ENCODE measurements around the gene GTF2H2. TPM values are rescaled to one million over a fixed set of nuclear protein-coding genes. Genes with fewer than 3 reads are reported as not detected.
"Not testable (repeated sequence)": the region's sequence is repeated elsewhere in the genome, so short reads cannot be mapped to it uniquely, and the experiment has no call there.

GTF2H2 gene
- 24.5 and 29.6 TPM in 2 replicates for total RNA-seq
- long read RNA-seq, full-length matches to known transcripts, result 15 of 109 reads
- long read RNA-seq, partial matches to known transcripts, result 11 of 109 reads
- long read RNA-seq, other reads (novel, unspliced or antisense), result 83 of 109 reads

DNA sequence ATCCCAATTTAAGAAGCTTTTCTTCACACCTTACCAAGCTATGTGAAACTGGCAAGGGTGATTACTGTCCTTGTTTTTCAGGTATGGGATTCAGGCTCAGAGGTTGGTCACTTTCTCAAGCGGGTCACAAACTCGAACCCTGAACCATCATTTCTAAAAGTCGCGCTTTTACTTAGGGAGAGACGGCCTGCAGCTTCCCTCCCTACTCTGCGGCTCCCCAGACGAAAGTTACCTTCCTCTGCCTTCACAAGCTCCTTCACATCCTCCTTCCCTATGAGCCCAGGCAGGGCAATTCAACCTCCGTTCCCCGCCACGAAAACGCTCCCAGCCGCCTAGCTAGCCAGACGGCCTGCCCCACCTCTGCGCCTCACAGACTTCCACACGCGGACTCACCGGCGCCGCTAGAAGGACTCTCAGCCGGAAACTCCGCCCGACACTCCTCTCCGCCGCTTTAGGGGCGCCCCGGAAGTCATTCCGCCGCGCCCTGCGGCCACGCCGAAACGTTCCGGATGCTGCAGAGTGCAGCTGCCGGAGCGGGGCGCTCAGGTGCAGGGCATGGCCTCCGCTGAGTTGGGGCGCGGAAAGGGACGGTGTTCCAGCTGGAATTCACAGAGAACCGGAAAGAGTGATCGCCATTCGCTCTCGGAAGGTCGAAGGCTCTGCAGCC lies at the start of gene GTF2H2:
Gene GTF2H2 (minus strand): TSS at position 415 of the 667 bp plus-strand sequence. CDS start 4,913 bp downstream, outside the sequence.
- H3K27me3 Mint-ChIP-seq (ENCODE audit: unreplicated experiment), result not testable (repeated sequence)

DNA sequence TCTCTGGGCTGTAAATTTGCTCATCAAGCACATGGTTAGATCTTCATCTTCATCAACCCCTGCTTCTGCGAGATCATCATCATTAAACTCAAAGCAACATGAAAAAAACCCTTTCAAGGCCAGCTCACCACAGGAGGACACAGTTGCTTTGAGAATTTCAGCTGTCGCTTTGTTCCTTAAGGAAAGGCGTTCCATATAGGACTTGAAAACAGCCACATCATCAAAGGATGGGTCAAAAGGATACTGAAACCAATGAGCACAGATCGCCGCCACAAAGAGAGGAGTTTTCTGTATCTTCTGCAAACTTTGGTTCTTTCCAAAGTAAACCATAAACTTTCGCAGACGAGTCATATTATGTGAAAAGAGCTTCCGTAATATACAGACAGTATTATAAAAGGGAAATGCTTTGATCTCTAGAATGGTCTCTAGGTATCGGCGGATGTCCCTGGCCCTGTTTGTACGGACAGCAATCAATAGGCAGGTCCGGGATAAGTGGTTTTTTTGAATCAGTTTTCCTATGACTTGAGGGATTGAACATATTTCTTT lies 42.3 kb upstream of the GTF2H2 start:
- H3K27me3 Mint-ChIP-seq (ENCODE audit: unreplicated experiment); H3K9me3 Mint-ChIP-seq (ENCODE audit: unreplicated experiment); H3K4me1 Mint-ChIP-seq (ENCODE audit: unreplicated experiment); DNase-seq (ENCODE audit: extremely low spot score, unreplicated experiment); H3K4me3 Mint-ChIP-seq (ENCODE audit: unreplicated experiment); H3K27ac Mint-ChIP-seq (ENCODE audit: unreplicated experiment); H3K36me3 Mint-ChIP-seq (ENCODE audit: unreplicated experiment): not testable (repeated sequence)

More for the DNA sequence above, at the start of gene GTF2H2:
- not testable (repeated sequence) for H3K4me1 Mint-ChIP-seq (ENCODE audit: unreplicated experiment); H3K27ac Mint-ChIP-seq (ENCODE audit: unreplicated experiment); H3K9me3 Mint-ChIP-seq (ENCODE audit: unreplicated experiment); DNase-seq (ENCODE audit: extremely low spot score, unreplicated experiment); H3K4me3 Mint-ChIP-seq (ENCODE audit: unreplicated experiment); H3K36me3 Mint-ChIP-seq (ENCODE audit: unreplicated experiment)

DNA sequence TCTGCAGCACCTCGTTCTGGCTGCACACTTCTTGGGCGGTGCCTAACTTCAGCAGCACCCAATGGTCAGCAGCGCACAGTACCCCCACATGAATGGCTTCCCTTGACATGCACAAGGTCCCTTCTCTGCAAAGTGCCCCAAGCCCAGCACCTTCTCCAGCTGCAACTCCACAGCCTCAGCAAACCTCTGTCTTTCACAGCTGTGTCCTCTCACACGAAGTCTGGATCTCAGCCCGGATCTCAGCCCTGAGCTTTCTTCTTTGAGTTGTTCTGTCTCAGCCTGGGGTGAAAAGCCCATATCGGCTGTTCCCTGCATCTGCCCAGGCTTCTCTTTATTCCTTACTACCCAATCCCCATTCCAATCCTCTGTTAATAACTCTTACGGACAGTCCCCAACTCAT lies 32.5 kb upstream of the GTF2H2 start:
- H3K4me3 Mint-ChIP-seq (ENCODE audit: unreplicated experiment); H3K9me3 Mint-ChIP-seq (ENCODE audit: unreplicated experiment); DNase-seq (ENCODE audit: extremely low spot score, unreplicated experiment); H3K4me1 Mint-ChIP-seq (ENCODE audit: unreplicated experiment); H3K36me3 Mint-ChIP-seq (ENCODE audit: unreplicated experiment); H3K27me3 Mint-ChIP-seq (ENCODE audit: unreplicated experiment); H3K27ac Mint-ChIP-seq (ENCODE audit: unreplicated experiment): not testable (repeated sequence)

DNA sequence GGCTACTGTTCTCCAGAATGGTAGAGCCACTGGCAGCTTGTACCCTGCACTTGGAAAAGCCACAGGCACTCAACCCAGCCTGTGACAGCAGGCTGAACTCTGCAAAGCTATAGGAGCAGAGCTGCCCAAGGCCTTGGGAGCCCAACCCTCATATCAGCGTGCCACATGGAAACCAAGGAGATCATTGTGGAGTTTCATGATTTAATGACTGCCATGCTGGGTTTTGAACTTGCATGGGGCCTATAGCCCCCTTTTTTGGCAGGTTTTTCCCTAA lies 30.4 kb upstream of the GTF2H2 start:
- H3K4me1 Mint-ChIP-seq (ENCODE audit: unreplicated experiment); H3K36me3 Mint-ChIP-seq (ENCODE audit: unreplicated experiment); H3K9me3 Mint-ChIP-seq (ENCODE audit: unreplicated experiment); H3K27ac Mint-ChIP-seq (ENCODE audit: unreplicated experiment); DNase-seq (ENCODE audit: extremely low spot score, unreplicated experiment); H3K27me3 Mint-ChIP-seq (ENCODE audit: unreplicated experiment); H3K4me3 Mint-ChIP-seq (ENCODE audit: unreplicated experiment): not testable (repeated sequence)

DNA sequence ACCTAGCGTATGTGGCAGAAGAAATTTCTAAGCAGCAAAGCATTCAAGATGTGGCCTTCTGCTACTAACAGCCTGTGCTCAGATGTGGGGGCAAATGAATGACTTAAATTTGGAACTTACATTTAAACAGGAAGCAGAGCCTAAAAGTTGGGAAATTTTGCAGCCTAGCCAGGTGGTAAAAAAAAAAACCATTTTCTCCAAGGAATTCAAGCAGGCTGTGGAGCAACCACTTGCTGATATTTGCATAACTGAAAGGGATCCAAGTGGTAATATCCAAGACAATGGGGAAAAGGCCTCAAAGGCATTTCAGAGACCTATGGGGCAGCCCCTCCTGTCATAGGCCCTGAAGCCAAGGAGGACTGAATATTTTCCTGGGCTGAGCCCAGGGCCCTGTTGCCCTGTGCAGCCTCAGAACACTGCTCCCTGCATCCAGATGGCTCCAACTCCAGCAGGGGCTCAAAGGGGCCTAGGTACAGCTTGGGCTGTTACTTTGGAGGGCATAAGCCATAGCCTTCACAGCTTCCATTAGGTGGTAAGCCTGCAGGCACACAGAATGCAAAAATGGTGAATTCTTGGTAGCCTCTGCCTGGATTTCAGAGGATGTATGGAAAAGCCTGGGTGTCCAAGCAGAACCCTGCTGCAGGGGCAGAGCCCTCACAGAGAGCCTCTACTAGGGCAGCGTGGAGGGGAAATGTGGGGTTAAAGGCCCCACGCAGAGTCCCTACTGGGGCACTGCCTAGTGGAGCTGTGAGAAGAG lies 29.9 kb upstream of the GTF2H2 start:
- H3K4me1 Mint-ChIP-seq (ENCODE audit: unreplicated experiment); H3K9me3 Mint-ChIP-seq (ENCODE audit: unreplicated experiment); H3K4me3 Mint-ChIP-seq (ENCODE audit: unreplicated experiment); H3K36me3 Mint-ChIP-seq (ENCODE audit: unreplicated experiment); H3K27me3 Mint-ChIP-seq (ENCODE audit: unreplicated experiment); H3K27ac Mint-ChIP-seq (ENCODE audit: unreplicated experiment); DNase-seq (ENCODE audit: extremely low spot score, unreplicated experiment): not testable (repeated sequence)

- not testable (repeated sequence) for H3K4me1 Mint-ChIP-seq (ENCODE audit: unreplicated experiment); H3K27ac Mint-ChIP-seq (ENCODE audit: unreplicated experiment); H3K36me3 Mint-ChIP-seq (ENCODE audit: unreplicated experiment); H3K27me3 Mint-ChIP-seq (ENCODE audit: unreplicated experiment); H3K4me3 Mint-ChIP-seq (ENCODE audit: unreplicated experiment); H3K9me3 Mint-ChIP-seq (ENCODE audit: unreplicated experiment); DNase-seq (ENCODE audit: extremely low spot score, unreplicated experiment)
Observed at GRCh38 chr5:71089773-71090172, 22.3 kb upstream of the GTF2H2 start.

DNA sequence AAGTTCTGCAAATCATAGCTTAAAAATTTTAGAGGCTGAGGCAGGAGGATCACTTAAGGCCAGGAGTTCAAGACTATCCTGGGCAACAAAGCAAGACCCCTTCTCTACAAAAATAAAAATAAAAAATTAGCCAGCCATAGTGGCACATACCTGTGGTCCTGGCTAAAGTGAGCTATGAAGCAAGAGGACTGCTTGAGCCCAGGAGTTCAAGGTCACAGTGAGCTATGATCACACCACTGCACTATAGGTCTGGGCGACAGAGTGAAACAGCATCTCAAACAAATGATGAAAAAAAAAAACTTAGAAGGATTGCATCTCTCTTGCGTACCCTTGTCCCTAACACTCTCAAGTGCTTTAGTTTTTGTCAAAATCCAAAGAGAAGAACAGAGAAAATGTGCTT lies 21.3 kb upstream of the GTF2H2 start:
- not testable (repeated sequence) for H3K36me3 Mint-ChIP-seq (ENCODE audit: unreplicated experiment); H3K27ac Mint-ChIP-seq (ENCODE audit: unreplicated experiment); H3K4me1 Mint-ChIP-seq (ENCODE audit: unreplicated experiment); H3K4me3 Mint-ChIP-seq (ENCODE audit: unreplicated experiment); H3K9me3 Mint-ChIP-seq (ENCODE audit: unreplicated experiment); DNase-seq (ENCODE audit: extremely low spot score, unreplicated experiment); H3K27me3 Mint-ChIP-seq (ENCODE audit: unreplicated experiment)

DNA sequence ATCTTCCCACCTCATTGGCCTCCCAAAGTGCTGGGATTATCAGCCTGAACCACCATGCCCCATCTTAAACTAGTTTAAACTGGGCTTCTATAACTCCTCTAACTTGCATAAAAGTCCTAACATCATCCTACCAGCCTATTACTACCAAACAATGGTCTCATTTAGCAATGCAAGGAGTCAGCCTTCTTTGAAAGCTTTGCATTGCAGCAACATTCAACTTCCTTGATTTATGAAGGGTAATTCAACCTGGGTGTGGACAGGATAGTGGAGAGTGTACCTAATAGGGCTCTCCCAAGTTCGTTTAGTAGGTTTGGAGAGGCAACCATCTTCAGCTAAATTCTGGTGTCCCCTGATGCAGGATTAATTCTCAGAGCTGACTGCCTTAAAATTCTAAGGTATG lies 18.7 kb upstream of the GTF2H2 start:
- H3K4me3 Mint-ChIP-seq (ENCODE audit: unreplicated experiment); H3K4me1 Mint-ChIP-seq (ENCODE audit: unreplicated experiment); DNase-seq (ENCODE audit: extremely low spot score, unreplicated experiment); H3K9me3 Mint-ChIP-seq (ENCODE audit: unreplicated experiment); H3K27ac Mint-ChIP-seq (ENCODE audit: unreplicated experiment); H3K27me3 Mint-ChIP-seq (ENCODE audit: unreplicated experiment); H3K36me3 Mint-ChIP-seq (ENCODE audit: unreplicated experiment): not testable (repeated sequence)

GRCh38 chr5:71084280-71085063 lies 17.0 kb upstream of the GTF2H2 start:
- H3K27ac Mint-ChIP-seq (ENCODE audit: unreplicated experiment); H3K27me3 Mint-ChIP-seq (ENCODE audit: unreplicated experiment); H3K36me3 Mint-ChIP-seq (ENCODE audit: unreplicated experiment); H3K4me1 Mint-ChIP-seq (ENCODE audit: unreplicated experiment); H3K4me3 Mint-ChIP-seq (ENCODE audit: unreplicated experiment); H3K9me3 Mint-ChIP-seq (ENCODE audit: unreplicated experiment); DNase-seq (ENCODE audit: extremely low spot score, unreplicated experiment): not testable (repeated sequence)

GRCh38 chr5:71082898-71083297 lies 15.4 kb upstream of the GTF2H2 start:
- not testable (repeated sequence) for H3K36me3 Mint-ChIP-seq (ENCODE audit: unreplicated experiment); H3K27ac Mint-ChIP-seq (ENCODE audit: unreplicated experiment); DNase-seq (ENCODE audit: extremely low spot score, unreplicated experiment); H3K4me1 Mint-ChIP-seq (ENCODE audit: unreplicated experiment); H3K27me3 Mint-ChIP-seq (ENCODE audit: unreplicated experiment); H3K9me3 Mint-ChIP-seq (ENCODE audit: unreplicated experiment); H3K4me3 Mint-ChIP-seq (ENCODE audit: unreplicated experiment)

GRCh38 chr5:71082340-71082739 lies 14.9 kb upstream of the GTF2H2 start:
- H3K27ac Mint-ChIP-seq (ENCODE audit: unreplicated experiment); H3K36me3 Mint-ChIP-seq (ENCODE audit: unreplicated experiment); DNase-seq (ENCODE audit: extremely low spot score, unreplicated experiment); H3K4me3 Mint-ChIP-seq (ENCODE audit: unreplicated experiment); H3K4me1 Mint-ChIP-seq (ENCODE audit: unreplicated experiment); H3K9me3 Mint-ChIP-seq (ENCODE audit: unreplicated experiment); H3K27me3 Mint-ChIP-seq (ENCODE audit: unreplicated experiment): not testable (repeated sequence)

DNA sequence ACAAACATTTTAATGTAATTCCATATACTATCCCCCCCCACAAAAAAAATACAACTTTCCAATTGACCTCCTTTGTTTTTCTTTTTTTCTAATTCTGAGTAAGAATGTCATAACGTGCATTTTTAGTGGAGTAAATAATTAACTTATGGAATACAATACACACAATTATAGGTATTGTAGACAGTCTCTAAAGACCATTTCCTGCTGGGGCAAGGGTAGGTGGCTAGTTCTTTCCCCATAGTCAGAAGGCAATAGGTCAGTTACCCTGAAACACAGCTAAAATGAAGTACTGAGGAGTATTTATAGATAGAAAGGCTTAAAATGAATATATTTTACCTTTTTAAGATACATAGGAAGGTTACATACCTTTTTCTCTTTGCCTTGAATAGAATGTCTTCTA lies 6.2 kb downstream of the GTF2H2 start:
- not testable (repeated sequence) for H3K36me3 Mint-ChIP-seq (ENCODE audit: unreplicated experiment); H3K4me1 Mint-ChIP-seq (ENCODE audit: unreplicated experiment); H3K4me3 Mint-ChIP-seq (ENCODE audit: unreplicated experiment)

More for the DNA sequence above, 6.2 kb downstream of the GTF2H2 start:
- H3K27ac Mint-ChIP-seq (ENCODE audit: unreplicated experiment); H3K9me3 Mint-ChIP-seq (ENCODE audit: unreplicated experiment); DNase-seq (ENCODE audit: extremely low spot score, unreplicated experiment); H3K27me3 Mint-ChIP-seq (ENCODE audit: unreplicated experiment): not testable (repeated sequence)

Data from osteocyte (in vitro differentiated cells).